LNCAP (cell line): Measurements from ENCODE around the gene NEURL1B.

Experiments used
- CTCF ChIP-seq: fragments of 450-650 bp; IDR thresholded peaks from 2 replicates; pipeline ENCODE4 v1.5.1; 2017; ENCODE audit warnings: mild to moderate bottlenecking

NEURL1B gene

GRCh38 chr5:172644711-172645110 is 3.6 kb downstream of the NEURL1B start:
- no peak for TF ChIP-seq CTCF

GRCh38 chr5:172645271-172646055 is 4.4 kb downstream of the NEURL1B start:
- TF ChIP-seq CTCF: no peak

GRCh38 chr5:172646716-172647285 is 5.7 kb downstream of the NEURL1B start:
- no peak for TF ChIP-seq CTCF

GRCh38 chr5:172647352-172648012 is 6.4 kb downstream of the NEURL1B start:
- no peak for TF ChIP-seq CTCF

GRCh38 chr5:172648013-172648381 is 6.9 kb downstream of the NEURL1B start:
- no peak for TF ChIP-seq CTCF

GRCh38 chr5:172648755-172649154 is 7.7 kb downstream of the NEURL1B start:
- TF ChIP-seq CTCF: no peak

GRCh38 chr5:172658391-172658790 is 17.3 kb downstream of the NEURL1B start:
- no peak for TF ChIP-seq CTCF
